GM19238 (cell line): ENCODE results near the gene ZGPAT.

ENCODE experiments used
- DNase-seq: peaks from one replicate; pipeline ENCODE4 v3.0.0; 2011; ENCODE audit warnings: low spot score; ENCODE audit not compliant: insufficient read length

Gene ZGPAT

DNA sequence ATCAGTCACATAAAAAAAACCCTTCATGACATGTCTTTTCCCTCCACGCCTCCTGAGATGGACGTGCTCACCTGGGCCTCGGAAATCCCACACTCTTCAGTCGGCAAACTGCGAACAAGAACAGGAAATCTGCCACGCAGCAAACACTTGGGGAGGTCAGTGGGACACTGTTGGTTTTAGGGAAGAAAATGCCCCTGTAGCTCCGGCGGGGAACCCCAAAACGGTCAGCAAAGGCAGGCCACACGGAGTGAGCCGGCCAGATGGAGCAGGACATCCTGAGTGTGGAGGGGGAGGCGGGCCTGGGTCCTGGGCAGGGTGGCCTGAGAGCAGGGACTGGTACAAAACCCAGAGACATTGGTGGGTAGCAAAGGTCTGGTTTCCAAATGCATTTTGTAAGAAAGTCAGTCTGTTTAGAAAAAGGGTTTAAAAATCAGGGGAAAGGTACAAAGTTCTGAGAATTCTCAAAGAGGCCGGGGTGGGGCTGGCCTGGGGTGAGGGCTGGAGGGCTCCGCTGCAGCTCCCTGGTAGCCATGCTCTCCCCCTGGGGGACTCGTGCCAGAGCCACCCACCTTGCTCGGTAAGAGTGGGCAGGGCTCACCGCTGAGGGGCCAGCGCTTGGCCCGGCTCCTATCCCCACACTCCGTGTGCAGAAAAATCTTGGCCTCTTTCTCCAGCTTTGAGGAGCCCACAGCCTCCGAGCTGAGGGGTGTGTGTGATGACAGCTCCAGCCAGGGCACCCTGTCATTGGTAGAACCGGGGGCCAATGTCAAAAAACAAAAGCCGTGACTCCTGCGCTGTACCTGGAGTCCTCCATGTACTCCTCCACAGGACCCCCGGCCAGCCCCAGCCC lies 37.0 kb downstream of the ZGPAT start:
- no peak for DNase-seq

DNA sequence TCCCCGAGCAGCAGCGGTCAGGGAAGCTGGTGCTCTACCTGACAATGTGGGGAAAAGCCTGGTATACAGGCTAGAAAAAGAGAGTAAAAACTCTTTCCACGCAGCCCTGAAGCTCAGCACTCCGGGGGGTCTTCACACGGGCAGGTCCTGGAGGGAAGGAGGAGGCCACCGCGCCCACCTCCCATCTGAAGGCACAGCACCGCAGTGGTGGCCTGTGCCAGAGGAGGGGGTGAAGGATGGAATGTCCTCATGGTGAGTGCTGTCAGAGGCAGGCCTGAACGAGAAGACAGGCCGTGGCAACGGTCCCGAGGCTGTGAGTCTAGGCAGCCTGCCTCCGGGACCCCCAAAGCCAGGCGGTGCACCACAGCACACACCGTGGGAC lies 37.6 kb downstream of the ZGPAT start:
- DNase-seq = no peak

DNA sequence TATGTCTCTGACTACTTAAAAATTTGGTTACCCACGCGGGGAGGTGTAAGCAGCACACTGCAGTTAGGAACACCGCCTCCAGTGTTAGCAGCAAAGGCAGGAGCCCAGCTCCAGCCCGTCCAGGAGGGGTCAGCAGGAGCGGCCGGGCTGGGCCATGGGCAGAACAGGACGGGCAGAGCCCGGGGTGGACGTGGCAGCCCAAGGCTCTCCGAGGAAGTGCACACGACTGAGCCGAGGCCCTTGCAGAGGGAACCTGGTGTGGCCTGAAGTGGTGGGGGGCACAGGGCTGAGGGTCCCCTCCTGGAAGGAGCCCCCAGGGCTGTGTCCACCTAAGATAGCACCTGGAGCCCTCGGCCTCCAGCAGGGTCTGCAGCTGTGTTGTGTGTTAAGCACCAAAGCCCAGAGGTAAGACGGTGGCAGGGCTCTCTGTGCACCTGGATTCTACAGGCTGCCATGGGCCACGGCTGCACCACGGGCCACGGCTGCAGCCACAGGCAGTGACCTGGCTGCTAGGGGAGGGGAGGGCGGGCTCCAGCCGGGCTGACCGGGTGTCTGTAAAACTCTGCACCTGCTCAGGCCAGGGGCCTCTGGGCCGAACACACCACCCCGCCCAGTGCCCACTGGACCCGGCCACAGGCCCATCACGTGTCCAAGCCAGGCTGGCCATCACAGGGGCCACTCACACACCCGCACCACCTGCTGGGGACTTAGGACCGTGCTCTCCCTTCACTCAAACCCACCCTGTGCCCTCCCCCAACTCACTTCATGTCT lies 38.3 kb downstream of the ZGPAT start:
- DNase-seq = no peak

DNA sequence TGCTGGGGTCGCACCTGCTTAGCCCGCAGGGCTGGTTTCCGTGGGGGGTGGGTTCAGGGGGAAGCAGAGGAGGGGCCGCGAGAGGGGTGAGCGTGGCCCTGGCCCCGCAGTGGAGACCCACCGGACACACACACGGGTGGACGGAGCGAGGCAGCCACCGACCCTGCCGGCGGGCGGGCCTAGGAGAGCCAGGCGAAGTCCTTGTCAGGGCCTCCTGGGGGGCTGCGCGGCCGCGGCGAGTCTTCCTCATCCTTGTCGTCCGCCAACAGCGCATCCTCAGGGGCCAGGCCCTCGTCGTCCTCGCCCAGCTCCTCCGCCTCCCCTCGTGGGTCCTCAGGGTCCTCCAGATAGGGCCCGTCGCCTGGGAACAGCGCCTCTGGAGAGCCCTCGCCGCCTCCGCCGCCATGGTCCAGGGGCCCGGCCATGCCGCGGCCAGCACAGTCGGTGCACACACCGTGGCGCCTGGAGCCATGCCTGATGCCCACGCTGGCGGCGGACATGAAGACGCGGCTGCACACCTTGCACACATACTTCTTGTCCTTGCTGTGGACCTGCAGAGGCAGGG lies 39.0 kb downstream of the ZGPAT start:
- DNase-seq = no peak

DNA sequence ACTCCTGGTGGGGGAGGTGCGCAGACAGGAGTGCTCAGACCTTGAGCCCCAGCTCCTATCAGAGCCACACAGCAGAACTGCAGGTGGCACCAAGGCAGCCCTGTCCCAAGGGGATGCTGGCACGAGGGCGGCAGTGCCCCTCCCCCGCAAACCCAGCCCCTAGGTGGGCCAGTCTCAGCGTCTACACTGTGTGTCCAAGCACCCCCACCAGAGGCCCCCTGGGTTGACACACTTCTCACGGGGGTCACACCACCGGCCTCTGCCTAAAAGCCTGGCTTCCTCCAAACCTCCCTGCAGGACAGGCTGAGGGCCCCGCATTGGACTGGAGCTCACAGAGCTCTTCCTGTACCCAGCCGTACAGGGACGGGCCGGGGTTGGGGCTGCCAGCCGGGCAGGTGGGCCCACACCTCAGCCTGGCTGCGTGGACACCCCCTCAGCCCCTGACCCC lies 39.8 kb downstream of the ZGPAT start:
- DNase-seq = no peak

DNA sequence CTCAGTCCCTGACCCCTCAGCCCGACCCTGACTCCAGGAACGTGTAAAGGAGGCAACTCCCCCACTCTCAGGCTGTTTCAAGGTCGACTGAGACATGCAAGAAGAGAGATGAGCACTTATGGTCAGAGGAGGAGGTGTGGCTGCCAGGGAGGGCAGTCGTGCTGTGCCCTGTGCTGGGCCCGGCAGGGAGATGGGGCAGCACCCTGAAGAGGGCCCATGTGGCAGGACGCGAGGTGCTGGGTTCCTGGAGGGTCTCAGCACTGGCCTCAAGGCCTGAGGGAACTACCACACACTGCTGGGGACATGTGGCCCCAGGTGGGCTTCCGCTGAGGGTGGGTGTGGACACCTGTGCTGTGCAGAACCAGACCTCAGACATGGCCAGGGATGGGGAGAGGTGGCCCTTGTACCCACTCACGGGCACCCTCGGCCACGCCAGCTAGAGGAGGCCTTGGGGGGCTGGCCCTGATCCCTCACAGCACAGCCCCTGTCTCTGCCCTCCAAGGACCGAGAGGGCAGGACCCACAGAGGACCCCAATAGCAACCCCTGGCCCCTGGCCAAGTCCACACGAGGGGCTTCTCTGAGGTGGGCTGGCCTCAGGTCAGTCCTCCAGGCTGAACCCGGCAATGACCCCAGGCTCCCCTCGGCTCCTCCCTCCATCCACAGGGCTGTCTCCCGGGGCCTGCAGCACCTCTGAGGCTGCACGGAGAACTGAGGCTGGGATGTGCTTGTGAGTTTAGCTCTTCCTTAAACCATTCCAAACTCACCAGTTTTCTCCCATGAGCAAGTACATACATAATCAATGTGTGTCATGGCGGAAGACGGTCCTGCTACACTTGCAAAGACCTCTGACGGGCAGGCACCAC lies 40.5 kb downstream of the ZGPAT start:
- DNase-seq = no peak

DNA sequence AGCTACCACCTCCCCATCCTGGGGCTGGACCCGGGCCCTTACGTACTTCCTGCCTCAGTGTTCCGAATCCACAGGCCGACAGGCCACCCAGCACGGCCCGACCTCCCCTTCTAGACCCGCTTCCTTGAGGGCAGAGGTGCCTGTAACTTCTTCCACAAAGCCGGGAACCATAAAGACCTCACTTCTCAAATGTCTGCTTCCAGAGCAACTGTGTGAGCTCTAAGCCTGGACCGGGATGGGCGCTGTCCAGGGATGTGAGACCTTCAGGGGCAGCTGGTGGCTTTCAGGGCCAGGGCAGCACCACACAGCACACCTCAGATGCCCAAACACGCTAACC lies 41.1 kb downstream of the ZGPAT start:
- no peak for DNase-seq

DNA sequence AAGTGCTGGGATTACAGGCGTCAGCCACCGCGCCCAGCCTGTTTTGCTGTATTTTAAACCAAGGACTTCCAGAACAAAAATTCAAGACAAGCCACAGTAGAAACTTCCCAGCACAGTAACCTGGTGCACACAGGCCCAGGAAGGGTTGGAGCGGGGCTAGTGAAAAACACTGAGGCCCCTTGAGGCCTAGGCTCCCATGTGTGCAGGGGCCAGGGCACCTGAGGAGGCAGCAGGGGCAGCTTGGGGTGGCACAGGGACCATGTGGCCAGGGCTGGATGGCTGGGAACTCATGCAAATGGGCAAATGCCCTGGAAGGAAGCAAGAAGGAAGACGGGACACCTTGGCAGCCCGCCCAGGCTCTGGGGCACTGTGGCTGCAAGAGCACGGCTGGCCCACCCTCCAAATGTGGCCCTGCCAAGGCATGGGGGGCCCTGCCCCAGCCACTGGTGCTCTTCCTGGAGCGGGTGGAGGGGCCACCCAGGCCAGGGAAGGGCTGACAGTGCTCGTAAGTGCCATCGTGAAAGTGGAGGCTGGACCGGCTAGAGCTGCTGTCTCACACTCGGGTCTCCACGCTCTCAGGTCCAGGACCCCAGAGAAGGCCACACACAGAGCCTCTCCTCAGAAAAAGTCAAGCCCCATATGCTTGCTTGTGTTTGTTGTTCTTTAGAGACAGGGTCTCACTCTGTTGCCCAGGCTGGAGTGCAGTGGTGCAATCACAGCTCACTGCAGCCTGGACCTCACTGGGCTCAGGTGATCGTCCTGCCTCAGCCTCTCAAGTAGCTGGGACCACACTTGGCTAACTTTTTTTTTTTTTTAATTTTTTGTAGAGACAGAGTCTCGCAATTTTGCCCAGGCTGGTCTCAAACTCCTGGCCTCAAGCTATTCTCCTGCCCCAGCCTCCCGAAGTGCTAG lies 42.0 kb downstream of the ZGPAT start:
- DNase-seq = no peak

DNA sequence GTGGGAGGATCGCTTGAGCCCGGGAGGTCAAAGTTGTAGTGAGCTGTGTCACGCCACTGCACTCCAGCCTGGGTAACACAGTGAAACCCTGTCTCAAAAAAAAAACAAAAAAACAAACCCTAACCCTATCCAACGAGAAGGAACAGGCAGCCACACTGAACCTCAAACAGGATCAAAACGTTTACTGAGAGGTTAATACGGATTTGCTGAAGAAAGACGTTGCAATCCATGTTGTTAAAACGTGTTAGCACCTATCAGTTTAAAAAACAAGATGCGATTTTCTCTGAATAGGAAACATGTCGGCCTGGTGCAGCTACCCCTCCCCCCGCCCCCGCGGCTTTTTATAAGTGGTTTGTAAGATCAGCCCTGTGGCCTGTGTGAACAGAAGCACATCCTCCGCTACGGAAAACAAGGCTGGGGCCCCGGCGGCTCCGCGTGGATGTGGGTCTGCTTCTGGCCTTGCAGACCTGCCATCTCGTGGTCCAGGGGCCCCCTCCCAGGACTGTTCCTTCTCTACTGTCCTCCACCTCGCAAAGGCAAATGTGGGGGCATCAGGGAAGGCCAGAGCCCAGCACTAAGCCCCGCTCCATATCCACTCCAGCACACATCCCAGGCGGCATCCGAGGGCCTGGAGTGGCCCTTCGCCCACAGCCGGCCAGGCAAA lies 43.1 kb downstream of the ZGPAT start:
- DNase-seq = no peak

DNA sequence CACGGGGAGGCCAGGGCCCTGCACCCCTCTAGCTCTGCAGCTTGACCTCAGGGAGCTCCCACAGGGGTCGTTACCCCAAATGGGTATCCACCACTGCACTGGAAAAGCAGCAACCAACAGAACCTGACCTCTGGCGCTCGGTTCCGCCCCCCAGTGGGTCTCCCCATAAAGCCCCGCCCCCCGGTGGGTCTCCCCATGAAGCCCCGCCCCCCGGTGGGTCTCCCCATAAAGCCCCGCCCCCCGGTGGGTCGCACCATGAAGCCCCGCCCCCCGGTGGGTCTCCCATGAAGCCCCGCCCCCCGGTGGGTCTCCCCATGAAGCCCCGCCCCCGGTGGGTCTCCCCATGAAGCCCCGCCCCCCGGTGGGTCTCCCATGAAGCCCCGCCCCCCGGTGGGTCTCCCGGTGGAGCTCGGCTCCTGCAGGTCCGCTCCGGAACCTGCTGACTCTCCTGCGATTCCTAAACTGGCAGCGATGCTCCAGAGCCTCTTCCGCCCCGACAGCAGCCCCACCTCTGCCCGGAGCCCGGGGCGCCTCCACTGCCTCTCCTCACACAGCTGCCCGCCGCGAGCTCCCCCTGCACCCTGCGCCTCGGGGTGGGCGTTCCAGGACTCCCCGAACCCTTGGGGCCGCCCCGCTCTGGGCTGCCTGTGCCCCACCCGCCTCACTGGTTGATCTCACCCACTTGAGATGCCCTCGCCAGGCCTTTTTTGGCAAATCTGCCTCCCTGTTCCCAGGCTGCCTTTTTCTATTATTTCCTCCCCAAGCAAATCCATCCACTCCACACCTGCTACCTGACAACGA lies 43.8 kb downstream of the ZGPAT start:
- DNase-seq = no peak

DNA sequence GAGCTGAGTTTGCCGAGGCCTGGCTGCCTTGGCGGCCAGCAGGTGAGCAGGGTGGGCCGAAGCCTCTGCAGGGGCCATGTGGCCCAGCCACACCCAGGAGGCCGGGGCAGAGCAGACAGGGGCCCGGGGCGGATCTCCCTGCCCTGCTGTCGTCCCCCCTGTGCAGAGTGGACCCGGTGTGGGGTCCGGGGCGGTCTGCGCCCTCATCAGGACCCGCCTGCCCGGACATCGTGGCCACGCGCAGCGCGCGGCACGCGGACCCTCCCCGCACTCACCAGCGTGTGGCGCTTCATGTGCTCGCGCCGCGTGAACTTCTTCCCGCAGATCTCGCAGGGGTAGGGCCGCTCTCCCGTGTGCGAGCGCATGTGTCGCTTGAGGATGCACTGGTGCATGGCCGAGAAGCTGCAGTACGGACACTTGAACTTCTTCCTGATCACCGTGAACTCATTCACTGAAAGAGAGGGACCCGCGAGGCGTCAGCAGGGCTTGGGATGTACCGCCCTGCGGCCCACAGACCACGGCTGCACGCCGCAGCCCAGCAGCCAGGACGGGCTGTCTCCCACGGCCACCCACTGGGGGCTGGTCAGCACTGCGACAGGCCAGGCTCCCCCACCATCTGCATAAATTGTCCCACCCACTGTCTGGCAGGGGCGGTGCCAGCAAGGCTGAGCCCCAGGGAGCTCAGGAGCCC lies 44.7 kb downstream of the ZGPAT start:
- DNase-seq = no peak

DNA sequence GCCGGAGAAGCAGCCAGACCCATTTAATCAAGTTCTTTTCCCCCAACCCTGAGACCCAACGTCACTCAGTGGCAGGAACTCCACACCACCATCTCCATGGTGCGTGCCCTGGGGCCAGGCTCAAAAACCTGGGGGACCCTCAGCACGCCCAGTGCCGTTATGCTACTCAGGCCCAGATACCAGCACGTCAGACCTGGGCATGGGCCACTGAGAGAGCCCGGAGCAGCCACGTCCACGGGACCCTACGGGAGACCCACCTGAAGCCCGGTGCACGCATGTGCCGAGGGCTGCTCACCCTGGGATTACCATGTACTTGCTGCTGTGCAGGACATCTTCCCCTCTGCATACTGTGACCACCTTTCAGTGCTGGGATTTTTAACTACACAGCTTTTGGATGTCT lies 45.5 kb downstream of the ZGPAT start:
- no peak for DNase-seq

DNA sequence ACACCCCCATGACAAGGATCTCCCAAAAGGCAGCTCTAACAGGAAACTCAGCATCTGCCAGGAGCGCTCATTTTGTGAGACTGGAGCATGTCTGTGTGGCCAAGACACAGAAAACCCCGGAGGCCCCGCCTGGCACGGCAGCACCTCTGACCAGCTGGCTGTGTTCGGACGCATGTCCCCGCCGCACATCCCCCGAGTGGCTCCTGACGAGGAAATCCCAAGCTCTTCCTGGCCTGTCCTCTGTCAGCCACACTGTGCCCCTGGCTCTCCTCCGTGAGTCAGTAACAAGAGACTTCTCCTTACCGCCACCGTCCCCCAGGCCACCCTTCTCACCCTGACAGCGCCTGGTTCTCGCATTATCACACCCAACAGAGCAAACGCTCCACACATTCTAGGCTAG lies 46.2 kb downstream of the ZGPAT start:
- no peak for DNase-seq

DNA sequence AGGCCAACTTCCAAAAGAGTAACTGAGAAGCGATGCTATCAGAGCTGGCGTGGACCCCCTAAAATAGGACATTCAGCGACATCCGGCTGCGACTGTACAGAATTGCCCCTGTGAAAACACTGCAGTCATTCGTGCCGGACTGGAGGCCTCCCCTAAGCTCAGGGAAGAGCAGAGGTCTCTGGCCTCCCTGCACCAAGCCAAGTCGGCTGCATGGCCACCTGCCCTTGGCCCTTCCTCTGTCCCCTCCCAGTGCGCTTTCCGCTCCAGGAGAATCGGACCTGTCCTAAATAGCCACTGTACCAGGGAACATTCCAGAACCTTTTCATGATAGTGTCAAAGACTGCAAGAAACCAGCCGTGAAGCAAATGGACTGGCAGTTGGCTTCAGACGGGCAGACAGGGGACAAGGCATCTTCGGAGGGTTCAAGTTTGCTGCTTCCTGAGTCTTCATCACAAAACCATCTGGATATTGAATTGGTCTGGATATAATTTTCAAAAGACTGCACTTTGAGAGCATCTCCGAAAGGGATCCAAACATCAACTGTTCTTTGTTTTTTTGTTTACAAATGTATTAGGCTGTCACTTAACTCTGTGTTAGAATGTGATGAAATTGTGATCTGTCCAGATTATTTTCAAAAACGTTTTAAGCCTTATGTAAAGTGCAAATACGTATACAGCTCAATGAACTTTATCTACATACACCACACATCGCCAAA lies 48.3 kb downstream of the ZGPAT start:
- no peak for DNase-seq

DNA sequence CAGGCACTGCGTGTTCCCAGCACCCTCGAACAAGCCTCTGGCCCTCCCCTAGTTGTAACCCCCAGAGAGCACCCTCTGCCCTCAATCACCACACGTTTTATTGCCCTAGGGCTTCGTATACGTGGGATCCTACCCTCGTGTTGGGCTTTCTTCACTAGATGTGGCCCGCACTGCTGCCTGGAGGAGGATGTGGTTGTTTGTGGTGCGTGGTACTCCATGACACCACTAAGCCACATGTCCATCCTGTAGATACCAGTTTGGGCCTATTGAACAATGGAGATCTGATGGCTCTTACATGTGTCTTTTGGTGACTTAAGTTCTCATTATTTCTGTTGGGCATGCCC lies 48.8 kb downstream of the ZGPAT start:
- no peak for DNase-seq

DNA sequence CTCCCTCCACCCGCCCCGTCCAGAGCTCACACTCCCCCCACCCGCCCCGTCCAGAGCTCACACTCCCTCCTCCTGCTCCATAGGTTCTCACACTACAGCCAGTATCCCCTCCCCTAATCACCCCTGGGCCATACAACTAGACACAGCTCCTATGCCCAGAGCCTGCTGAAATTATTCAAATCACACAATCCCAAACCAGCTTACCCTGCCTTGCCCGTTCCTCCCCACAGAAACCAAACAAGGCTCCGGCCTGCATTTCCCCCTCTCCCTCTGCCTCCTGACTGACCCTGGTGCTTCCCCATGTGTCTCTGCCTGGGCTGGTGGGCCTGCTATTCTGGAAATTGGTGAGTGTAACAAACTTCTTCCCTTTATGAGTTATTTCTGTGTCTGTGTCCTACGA lies 50.3 kb downstream of the ZGPAT start:
- no peak for DNase-seq

DNA sequence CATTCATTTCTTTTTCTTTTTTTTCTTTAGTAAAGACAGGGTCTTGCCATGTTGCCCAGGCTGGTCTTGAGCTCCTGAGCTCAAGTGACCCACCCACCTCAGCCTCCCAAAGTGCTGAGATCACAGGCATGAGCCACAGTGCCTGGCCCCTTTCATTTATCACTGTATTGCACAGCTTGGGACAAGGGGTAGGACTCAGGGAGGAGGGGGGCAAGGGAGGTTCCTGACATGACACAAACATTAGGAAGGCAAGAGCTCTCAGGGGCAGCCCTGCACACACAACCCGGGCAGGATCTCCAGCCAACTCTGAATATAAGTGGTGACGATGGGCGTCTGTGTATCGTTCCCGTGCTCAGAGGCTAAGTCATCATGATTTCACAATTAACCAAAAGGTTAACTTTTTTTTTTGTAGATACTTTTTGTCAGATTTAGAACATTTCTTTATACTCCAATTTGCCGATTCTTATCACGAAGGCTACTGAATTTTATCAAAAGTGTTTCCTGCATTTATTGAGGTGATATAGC lies 51.6 kb downstream of the ZGPAT start:
- DNase-seq = no peak
